ENCODE data around the gene EFCC1. TPM values are rescaled to one million over a fixed set of nuclear protein-coding genes. Genes with fewer than 3 reads are reported as not detected.

Gene EFCC1
- total and polyA plus RNA-seq, 2 of the 13 experiments (the other 11 are each of a cell fraction or from before 2014, with no cell fraction given) = not detected

DNA sequence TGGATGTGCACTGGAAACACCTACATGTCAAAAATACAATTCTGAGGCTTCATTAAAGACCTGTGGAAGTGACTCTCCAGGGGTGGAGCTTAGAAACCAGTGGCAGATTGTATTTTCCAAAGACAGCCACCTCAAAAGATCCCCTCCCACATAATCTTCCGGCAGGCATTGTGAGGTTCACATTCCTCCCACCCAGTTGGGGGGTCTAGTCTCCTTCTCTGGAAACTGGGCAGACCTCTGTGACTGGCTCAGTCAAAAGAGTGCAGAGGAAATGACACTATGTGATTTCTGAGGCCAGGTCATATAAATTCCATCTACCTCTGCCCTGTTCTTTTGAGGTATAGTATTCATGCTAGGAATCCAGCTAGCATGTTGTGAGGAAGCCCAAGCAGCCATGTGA lies 5.4 kb upstream of the EFCC1 start:
- H3K4me1 ChIP-seq (ENCODE audit: insufficient read depth, low read length) = peaks cover 27% of the 10 kb centered on the region
- ATAC-seq (no peak), FAIRE-seq (no peak), DNase-seq (ENCODE audit: low spot score) (no peak)
- in situ Hi-C loops (cut with HindIII; ENCODE audit: extremely low pct_ligation_motif_present, low pct_unique_long_range_greater_than_20kb) = no loop called here
- TF ChIP-seq PCBP1 (IDR thresholded peaks at IDR 0.05; ENCODE audit: borderline replicate concordance, low read depth, low read length) (no peak), NR3C1 (CRISPR knock-in tag; IDR thresholded peaks at IDR 0.05) (no peak), SP4 (CRISPR knock-in tag; IDR thresholded peaks at IDR 0.05) (no peak), SIX1 (CRISPR knock-in tag; IDR thresholded peaks at IDR 0.05; ENCODE audit: borderline replicate concordance) (no peak), MIER2 (CRISPR knock-in tag; IDR thresholded peaks at IDR 0.05) (no peak), ZNF749 (CRISPR knock-in tag; IDR thresholded peaks at IDR 0.05; ENCODE audit: borderline replicate concordance) (no peak), TP53 (CRISPR knock-in tag; conservative IDR thresholded peaks at IDR 0.05) (no peak)
- TF ChIP-seq, protein P1, sequence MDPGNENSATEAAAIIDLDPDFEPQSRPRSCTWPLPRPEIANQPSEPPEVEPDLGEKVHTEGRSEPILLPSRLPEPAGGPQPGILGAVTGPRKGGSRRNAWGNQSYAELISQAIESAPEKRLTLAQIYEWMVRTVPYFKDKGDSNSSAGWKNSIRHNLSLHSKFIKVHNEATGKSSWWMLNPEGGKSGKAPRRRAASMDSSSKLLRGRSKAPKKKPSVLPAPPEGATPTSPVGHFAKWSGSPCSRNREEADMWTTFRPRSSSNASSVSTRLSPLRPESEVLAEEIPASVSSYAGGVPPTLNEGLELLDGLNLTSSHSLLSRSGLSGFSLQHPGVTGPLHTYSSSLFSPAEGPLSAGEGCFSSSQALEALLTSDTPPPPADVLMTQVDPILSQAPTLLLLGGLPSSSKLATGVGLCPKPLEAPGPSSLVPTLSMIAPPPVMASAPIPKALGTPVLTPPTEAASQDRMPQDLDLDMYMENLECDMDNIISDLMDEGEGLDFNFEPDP (CRISPR knock-in tag; conservative IDR thresholded peaks at IDR 0.05) = no peak
- TF ChIP-seq, protein P2, sequence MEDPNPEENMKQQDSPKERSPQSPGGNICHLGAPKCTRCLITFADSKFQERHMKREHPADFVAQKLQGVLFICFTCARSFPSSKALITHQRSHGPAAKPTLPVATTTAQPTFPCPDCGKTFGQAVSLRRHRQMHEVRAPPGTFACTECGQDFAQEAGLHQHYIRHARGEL (CRISPR knock-in tag; IDR thresholded peaks at IDR 0.05) = no peak
- intact Hi-C loops (cut with micrococcal nuclease; ENCODE audit: unreplicated experiment) = no loop called here
- H3K4me3 ChIP-seq (replicated peaks in 1 of 3; ENCODE audit: insufficient read depth in 1 of 3, low read depth in 2 of 3, low read length in 3 of 3) = no peak overlapping the region
- no TSS peak for BruUV-seq (replicated peaks)
- no peak overlapping the region for H3K4me2 ChIP-seq (ENCODE audit: low read depth, low read length)
- H3K9me3 ChIP-seq (ENCODE audit: low read length) = no peaks in the 10 kb centered on the region
- H3K36me3 ChIP-seq (replicated peaks in 1 of 2; ENCODE audit: control insufficient read depth in 1 of 2, insufficient read depth in 2 of 2, low read length in 2 of 2) = no peaks in the 10 kb centered on the region; a peak in 1 of 5 replicates
- no peak overlapping the region for H3K9ac ChIP-seq (ENCODE audit: insufficient read depth, low read depth, low read length)
- ChIA-PET CTCF (ENCODE audit: low intra/inter-chr PET ratio, low total read pairs) (no interaction called here), POLR2A (no interaction called here)
- WGBS (ENCODE audit: low lambda C conversion rate) = 100% methylated on average over 1 of the region's 1 CpG
- no peak overlapping the region for H2AFZ ChIP-seq (ENCODE audit: low read length)
- no peak overlapping the region for H3K27ac ChIP-seq (ENCODE audit: extremely low read length, insufficient read depth, low read length)
- H3K27me3 ChIP-seq (ENCODE audit: control insufficient read depth in 1 of 2, insufficient read depth in 2 of 2, low read length in 2 of 2) = peaks cover 3 to 46% of the 10 kb centered on the region in 2 experiments
- no peaks in the 10 kb centered on the region for H3K79me2 ChIP-seq (ENCODE audit: insufficient read depth, low read length)
- no peaks in the 10 kb centered on the region for H4K20me1 ChIP-seq (ENCODE audit: insufficient read depth, low read length)

Data from HepG2 (cell line).